GM18517 (cell line): Measurements from ENCODE around the gene RALB.

Source experiments
- ATAC-seq: cut with Tn5 transposase; IDR thresholded peaks from one replicate; pipeline ENCODE4 v1.9.1; 2021; ENCODE audit warnings: mild to moderate bottlenecking, moderate library complexity; ENCODE audit not compliant: unreplicated experiment

Gene RALB

DNA sequence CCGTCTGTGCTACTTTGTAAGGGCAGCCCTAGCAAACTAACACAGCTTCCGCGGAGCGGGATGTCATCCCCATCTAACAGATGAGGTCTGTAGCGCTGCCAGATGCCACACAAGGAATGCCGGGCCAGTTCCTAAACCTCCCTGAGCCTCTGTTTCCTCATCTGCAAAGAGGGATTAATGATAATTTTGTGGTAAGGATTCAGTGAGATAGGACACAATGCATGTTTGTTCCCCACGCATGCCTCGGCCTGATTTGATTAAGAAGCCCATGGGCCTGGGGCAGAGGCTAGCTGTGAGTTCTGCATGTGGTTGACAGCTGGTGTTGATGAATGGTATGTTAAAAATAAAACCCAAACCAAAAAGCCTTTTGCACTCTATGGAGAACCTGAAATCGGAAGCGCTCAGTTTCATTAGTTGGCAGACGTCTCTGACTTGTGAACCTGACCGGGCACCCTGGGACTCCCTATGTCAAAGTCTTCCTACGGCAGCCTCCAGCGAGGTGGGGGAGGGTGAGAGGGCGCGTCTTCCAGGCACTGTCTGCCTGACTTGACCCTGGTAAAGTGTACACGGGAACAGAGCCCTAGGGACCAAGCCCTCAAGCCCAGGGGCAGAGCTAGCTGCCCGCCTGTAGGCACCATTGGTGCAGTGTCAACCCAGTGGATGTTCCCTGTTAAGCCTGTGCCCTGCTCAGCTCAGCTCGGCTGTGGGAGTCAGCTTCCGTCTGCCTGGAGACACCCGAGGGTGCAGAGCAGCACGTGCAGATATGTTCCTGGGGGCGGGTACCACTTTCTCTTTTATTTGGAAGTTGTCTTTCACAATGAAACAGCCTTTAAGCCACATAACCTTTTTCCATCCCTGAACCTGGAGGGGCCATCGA is 78.5 kb downstream of the RALB start:
- no peak for ATAC-seq

DNA sequence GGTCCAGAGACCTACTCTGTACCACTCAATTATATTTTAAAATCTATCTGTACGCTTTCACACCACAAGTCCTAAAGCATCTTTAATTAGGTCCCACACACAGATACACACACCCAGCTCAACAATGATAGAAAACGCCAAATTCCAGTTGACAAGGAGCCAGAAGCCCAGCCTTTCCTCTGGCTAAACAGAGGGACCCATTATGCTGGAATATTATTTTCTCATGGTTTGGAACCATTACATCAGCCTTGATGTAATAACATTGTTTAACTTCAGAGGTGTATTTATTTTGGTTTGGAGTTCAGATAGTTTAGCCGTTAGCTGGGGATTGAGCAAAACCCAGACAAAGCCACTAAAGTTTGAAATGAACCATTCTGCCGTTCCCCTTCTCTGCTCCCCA is 79.3 kb downstream of the RALB start:
- ATAC-seq = no peak

DNA sequence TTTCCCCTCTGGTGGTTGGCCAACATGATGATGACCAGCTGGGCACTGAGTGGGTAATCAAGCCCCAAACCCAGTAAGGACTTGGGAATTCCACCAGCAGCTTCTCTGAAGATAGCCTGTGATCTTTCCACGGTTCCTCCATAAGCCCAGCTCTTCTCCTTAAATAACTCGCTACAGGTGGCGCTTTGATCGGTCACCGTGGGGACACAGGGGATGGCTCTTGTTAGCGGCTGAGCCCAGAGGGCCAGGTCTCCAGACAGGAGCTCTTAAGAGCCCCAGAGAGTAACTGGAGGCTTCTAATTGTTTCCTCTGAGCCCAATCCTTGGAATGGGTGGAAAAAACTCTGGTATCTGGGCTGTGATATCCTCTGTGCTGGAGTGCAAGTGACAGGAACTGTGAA is 79.7 kb downstream of the RALB start:
- ATAC-seq = no peak

DNA sequence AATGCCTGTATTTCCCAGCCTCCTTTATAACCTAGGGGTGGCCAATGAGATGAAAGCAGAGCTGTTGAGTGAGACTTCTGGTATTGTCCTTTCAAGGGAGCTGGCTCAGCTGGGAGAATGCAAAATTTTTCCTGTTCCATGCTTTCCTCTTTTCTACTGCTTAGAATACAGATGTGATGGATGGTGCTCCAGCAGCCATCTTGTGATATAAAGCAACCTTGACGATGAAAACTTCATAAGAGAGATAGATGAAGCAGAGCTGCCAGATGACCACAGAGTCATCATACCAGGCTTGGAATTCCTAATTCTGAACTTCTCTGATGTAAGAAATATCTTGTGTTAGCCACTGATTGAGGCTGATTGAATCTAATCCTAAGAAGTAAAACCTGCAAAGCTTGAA is 81.4 kb downstream of the RALB start:
- no peak for ATAC-seq

DNA sequence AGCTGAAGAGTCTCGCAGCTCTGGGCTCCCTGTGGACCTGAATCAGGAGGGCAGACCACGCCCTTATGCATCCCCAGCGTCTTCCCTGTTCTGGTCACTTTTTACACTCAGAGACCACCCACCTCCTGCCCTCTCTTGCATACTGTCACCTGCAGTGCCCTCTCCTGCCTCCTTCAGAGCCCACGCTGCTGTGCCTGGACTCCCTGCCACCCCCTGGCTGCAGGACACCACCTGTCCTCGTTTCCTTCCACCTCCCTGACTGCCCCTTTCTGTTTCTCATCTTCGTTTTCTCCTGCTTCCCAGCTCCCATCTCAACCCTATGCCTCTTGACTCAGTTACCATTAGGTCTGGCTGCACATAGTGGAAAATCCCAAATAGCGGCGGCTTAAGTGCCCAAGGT is 84.1 kb downstream of the RALB start:
- no peak for ATAC-seq

DNA sequence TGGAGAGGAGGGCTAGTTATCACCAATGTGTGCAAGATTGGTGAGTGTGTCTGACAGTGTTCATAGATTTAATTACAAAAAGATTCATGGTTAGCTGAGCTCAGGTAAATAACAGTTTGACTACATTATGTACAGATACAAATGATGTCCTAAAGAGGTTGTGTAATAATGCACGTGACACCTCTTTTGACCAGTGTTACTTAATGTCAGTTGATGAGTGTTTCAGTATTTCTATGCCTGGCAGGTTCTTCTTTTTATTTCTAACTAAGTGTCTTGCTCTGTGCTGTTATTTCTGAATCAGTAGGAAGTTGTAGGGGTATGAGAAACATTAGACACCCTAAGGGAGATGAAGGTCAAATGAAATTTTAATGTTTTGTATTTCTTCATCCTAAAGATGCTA is 85.4 kb downstream of the RALB start:
- no peak for ATAC-seq

DNA sequence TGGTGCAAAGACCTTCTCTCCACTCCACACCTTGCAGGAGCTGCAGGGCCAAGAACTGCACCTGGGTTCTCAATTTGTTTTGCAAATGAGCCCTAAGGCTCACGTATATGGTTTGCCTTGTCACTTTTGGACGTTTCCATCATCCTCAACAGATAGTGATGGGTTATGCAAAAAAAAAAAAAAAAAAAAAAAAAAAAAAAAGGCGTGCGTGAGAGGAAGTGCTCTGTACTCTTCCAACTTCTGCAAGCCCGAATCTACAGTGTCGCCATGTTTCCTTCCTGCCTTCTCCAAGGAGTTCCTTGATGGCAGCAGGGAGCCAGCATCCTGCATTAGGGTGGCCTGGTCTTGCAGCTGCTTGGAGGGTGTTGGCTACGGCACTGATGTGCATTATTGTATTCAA is 89.3 kb downstream of the RALB start:
- no peak for ATAC-seq

DNA sequence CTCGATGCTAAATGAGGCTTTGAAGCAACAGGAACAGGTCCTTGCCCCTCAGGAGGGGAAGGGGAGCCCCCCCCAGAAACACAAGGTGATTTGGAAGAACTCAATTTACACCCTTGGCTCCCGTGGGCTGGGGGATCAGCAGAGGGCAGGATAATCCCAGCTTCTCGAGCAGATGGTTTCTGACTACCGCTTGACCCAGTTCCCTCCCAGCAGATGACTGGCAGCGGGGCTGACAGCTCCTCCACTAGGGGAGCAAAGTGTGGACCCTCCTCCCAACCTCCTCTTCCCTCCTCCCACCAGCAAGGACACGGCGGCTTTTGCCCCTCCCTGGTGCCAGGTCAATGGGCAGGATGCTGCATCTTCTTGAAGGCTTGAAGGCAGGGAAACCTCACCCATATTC is 89.8 kb downstream of the RALB start:
- no peak for ATAC-seq

DNA sequence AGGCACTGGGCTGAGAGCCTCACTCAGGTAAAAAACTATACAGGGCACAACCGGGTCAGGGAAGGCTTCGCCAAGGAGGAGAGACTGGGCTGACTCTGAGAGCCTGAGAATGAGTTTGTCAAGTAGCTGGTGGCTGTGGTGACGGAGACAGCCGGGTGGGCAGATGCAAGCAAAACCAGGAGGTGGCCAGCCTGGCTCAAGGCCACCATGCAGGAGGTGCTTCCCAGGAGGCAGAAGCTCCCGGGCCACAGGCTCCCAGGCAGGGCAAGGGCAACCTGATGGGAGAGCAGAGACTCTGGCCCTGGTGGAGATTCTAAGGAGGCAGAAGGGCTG is 90.4 kb downstream of the RALB start:
- ATAC-seq = no peak

DNA sequence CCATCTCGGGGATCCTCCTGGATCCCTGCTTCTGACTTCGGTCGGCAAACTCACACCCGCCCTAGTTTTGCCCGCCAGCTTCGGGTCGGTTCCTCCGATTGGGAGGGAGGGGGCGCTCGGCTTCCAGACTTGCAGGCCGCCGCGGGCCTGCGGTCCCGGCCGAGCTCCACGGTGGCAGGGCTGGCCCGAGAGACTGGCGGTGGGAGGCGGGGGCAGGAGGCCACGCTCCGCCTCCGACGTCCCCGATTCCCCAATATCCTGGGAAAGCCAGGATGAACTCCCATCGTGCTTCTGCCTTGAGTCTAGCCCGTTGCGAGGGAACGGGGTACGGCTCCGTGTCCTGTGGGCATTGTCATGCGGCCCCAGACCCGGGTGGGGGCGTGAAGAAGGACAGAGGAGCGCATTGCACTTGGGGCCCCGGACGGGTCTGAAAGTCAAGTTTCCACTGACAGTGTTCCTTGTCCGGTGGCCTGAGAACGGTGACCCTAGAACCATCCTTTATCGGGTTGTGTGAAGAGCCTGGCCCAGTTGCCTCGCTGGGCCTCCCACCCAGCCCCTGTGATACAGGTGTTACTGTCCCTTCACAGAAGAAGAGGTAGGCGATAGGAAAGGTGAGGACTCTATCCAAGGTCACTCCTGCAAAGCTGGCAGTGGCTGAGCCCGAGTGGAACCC is 90.9 kb downstream of the RALB start:
- ATAC-seq = no peak
